GM15510 (cell line): ENCODE results near the gene NTF3.

Experiments
- POLR2A ChIP-seq: IDR thresholded peaks from 3 replicates; pipeline ENCODE4 v1.6.1; 2011; ENCODE audit warnings: borderline replicate concordance; ENCODE audit not compliant: insufficient read length; ENCODE audit errors: extremely low read depth

NTF3 gene

DNA sequence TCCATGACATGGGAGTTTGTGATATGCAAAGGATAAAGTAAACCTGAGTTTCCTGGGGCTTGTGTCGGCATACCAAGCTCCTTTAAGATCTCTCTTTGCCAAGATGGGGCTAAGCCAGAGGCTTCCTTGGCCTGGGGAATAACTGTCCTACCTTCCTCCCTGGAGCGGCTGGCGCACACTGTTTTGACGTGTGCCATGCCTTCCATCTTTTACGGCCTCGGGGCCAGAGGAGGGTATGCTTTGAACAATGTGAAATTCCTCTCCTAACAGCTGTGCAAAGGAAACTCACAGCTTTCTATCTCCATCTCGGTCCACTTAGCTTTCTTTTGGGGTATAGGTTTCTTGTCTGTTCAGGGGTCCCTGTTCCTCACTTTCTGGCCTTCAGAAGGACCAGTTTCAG lies 55.2 kb downstream of the NTF3 start:
- no peak for TF ChIP-seq POLR2A

DNA sequence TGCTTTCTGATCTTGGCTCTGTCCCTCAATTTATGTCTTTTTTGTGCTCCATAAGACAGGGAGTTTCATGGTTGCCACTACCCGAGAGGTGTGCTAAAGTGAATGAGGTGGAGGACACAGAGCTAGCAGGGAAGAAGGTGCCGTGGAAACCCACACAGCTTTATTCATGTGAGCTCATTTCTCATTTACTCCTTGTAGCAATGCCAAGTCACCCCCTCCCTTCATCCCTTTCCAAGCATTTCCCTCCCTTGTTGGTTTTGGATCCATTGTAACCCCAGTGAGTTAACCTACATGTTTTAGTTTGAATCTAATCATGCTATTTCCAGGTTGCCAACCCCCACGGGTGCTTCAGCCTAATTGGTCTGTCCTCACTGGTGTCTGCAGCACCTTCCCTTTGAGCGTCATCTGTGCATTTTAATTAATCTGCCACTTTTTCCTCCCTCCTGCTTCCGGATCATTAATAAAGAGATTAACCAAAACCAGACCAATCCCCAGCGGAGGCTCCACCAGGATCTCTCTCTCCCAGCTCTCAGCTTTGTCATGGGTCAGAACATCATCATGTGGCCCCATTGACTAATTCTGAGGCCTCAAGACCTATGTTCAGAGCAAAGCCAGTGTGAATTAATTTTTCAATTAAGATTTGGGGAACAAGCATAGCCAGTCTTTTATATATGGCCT lies 56.2 kb downstream of the NTF3 start:
- TF ChIP-seq POLR2A, result no peak

DNA sequence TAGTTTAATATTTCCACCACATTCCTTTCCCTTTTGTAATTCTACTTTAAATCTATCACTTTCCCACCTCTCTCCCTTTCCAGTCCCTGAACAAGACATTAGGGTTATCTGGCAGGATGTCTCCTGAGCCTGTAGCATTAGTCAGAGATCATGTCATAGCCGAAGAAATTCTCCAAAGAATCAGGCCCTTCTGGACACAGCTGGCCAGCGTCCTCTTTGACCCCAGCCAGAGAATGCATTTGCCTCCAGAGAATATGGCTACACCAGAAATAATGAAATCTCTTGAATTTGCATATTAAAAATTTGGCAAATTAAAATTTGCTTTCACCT lies 56.7 kb downstream of the NTF3 start:
- no peak for TF ChIP-seq POLR2A

DNA sequence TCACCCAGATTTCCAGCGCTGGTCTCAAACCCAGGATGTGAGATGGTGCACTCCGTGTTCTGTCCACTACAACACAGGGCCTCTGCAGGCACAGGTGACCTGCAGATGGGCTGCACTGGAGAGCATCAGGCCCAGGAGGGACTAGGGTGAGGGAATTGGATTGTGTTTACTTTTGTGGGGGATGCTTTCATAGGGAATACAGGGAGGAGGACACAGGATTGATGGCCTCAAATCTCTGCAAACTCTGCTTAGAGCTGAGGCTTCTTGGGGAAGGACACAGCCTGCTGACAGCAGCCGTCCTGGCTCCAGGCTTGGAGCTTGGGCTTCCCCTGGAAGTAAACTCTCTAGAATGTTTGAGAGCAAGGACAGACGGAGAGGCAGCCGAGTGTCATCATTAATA lies 57.1 kb downstream of the NTF3 start:
- no peak for TF ChIP-seq POLR2A

DNA sequence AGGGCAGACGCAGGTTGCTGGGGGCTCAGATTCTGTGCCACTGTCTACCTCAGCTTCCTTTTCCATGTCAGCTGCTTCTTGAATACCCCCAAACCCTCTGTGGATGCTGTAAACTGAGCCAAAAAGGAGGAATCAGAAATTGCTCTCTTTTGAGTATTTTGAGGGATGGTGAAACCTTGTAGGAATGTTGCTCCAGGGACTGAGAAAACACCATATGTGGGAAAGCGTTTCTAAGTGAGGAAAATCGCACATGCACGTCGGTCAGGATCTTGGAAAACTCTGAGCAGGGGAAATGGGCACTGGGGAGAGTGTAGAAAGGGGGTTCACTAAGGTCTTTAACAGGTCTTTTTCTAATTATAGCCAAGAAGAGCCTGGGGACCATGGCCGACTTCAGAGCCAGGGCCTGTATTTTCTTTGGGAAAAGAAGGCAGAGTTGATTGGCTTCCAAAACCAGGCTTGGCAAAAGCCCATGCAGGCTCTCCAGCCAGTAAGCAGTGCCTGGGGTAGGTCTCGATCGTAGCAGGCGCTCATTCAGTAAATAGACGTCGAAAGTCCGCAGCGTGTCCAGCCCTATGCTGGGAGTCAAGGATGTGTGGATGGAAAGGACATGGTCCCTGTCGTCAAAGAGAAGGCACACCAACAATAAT lies 58.0 kb downstream of the NTF3 start:
- TF ChIP-seq POLR2A, result no peak

DNA sequence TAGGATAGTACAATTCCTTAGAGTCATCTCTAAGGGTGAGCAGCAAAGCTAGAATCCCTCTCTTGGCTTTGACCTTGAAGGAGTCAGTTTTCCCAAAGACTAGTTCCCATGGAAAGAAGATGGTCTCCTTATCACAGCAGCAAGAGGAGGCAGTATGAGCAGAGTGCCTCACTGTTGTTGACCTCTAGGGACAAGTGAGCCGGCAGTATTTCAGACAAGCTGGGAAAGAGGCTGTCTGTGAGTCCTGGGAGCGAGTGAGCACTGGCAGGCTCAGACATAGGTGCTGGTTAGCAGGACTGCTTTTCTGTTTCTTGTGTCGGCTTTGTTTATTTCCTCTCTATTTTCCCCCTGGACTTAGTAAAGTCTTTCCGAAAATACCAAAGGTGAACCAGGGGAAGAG lies 60.7 kb downstream of the NTF3 start:
- TF ChIP-seq POLR2A, result no peak

DNA sequence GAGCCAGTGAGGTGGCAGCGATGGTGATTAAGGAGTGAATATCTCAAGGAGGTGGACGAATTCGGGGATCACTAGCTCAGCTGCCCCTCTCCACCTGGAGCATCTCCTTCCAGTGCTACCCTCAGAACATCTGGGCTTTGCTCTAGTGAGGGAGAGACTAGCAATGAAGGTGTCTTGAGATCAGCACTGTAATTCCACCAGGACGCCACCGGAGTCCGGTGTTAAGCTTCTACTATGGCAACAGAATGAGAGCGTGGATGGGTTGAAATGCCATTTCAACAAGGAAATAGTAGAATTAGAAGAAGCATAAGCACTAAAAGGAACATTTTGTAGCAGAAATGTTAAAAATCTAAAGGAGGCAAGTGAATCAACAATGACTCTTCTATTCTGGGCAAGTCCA lies 61.1 kb downstream of the NTF3 start:
- no peak for TF ChIP-seq POLR2A

DNA sequence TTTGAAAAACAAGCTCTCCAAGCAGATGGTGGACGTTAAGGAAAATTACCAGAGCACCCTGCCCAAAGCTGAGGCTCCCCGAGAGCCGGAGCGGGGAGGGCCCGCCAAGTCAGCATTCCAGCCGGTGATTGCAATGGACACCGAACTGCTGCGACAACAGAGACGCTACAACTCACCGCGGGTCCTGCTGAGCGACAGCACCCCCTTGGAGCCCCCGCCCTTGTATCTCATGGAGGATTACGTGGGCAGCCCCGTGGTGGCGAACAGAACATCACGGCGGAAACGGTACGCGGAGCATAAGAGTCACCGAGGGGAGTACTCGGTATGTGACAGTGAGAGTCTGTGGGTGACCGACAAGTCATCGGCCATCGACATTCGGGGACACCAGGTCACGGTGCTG lies 62.4 kb downstream of the NTF3 start:
- no peak for TF ChIP-seq POLR2A

DNA sequence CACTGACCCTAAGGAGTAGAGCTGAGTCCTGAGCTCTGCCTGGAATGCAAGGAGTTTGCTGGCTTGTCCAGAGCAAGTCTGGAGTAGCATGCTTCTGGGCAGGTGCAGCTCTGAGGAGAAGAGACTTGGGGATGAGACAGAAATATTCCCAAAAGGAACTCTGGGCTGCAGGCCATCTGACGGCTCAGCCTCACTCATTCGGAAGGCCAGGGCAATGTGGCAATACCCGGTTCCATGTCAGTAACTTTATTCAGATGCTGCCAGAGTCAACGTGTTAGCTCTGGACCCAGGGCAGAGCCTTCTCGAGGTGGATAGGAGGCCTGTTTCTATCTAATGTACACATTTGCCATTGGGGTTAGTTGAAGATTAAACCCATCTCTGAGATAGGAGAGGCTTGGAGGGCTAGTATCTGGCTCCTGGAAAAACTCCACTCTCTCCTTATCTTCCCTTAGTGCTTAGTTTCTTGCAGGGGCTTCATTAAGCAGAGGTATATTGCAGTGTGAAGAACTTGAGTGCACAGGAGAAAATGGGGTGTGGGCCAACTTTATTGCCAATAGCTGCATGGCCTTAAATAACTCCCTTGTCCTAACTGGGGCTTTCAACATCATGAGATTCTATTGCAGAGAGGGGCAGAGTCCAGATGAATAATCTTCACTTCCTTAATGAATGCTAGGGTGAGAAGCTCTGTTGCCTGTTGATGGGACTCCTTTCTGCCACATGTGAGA lies 65.6 kb downstream of the NTF3 start:
- TF ChIP-seq POLR2A, result no peak

DNA sequence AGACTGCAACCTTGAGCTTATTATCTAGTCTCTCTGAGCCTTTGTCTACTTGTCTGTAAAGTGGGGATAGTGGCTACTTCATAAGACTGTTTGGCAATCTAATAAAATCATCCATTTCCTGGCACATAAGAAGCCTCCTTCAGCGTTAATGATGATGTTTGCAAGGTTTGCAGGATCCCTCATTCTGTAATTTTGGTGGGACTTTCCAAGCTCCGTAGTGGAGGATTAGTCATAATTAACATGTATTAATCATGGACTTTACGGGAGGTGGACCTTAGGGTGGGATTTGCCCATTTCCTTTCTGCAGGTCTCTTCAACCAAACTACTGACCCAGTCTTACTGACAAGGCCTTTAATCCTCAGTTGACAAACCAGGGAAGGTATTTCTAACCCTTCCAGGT lies 66.2 kb downstream of the NTF3 start:
- TF ChIP-seq POLR2A, result no peak

DNA sequence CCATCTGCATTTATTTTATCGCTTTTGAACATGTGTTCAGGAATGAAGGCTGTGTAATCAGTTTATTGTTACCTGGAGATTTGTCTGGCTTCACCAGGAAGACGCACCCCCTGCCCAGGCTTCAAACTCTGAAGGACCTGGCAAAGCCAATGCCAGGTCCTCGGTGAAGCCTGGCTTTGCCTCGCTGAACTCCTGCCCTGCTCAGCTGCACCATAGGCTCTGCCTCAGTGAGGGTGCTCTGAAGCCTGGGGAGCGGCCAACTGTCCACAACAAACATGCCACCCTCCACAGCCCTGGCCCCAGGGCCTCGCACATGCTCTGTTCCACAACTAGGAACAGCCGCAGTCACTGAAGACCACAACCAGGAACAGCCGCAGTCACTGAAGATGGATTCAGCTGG lies 66.9 kb downstream of the NTF3 start:
- TF ChIP-seq POLR2A, result no peak

DNA sequence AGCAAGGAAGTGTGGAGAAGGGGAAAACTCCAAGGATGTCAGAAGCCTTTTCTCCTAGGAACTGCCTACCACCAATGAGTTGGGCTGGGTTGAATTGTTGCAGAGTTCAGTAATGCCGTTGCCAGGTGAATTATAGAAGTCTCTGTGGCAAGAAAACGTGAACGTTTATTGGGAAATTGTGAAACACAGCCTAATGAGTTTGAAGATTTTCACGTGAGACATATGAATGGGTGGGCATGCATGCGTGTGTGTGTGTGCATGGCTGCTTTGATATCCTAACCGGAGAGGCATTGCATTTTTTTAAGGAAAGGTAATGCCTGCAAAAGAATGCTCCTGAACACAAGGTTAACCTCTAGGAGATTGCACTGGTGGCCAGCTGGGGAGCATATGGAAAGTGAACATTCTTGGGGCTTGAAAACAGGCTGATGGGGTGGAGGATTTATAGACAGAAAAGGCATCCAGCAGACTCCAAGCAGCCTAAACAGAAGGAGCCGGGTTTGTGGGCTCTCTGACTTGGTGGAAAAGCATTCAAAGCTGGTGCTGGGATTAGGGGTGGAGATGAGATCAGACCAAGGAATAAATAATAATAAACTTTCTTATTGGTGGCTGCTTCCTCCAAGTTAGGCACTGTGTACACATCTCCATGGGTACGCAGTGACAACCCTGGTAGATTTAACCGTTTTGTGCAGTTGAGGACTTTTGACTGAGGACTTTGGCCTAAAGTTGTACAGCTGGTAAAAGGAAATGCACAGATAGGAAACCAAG lies 67.8 kb downstream of the NTF3 start:
- no peak for TF ChIP-seq POLR2A

DNA sequence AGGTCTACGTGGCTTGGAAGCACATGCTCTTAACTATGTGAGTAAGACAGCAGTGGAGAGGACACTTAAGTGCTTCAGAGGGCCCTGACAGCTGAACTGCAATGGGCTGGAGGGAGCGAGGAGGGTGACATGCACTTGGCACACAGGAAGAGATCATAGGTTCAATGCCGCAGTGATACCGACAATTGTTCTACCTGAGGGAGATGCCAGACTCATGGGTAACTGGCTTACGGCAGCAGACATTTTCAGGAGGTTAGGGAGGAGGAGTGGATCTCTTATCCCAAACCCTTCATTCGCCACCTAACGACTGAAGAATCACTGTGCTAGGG lies 68.4 kb downstream of the NTF3 start:
- no peak for TF ChIP-seq POLR2A

DNA sequence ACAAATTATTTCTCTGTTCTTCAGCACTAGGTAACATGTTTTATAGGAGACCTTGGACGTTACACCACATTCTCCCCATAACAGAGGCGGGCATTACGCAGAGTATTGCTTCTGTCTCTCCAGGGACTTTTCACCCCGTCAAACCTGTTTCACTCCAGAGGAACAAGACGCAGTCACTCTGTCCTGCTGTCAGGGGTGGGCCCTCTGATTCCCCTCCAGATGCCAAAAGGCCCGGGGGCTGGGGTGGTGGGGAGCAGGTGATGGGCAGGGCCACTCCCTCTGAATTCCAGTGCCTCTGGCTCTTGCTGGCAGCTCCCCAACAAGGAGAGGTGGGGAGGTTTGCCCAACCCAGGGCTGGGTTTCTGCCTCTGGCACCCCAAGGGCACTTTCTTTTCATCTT lies 71.9 kb downstream of the NTF3 start:
- no peak for TF ChIP-seq POLR2A

DNA sequence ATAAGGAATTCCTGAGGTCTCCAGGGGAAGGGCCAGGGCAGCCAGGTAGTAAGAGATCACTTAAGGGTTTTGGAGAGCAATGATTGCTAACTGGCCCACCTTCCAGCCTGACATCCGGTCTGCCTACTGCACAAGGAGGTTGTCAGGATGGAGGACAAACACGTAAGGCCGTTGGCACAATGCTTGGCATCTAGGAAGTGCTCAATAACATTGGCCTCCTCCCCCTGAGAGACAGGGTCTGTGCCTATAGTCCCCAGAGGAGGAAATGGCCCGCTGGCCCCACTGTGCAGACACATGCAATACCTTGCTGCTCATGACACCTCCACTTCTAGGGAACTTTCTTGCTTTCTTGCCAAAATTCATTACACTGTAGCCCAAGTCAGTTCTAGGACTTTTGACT lies 73.2 kb downstream of the NTF3 start:
- no peak for TF ChIP-seq POLR2A
